Adrenal gland (tissue), 5 donors: ENCODE data around the gene TIRAP.

Experiments
- POLR2A ChIP-seq, 2 donors: fragments of 450-650 bp; IDR thresholded peaks; one replicate each; pipeline ENCODE4 v1.6.1; 2017; ENCODE audit warnings: antibody characterized with exemption in 2 of 2, mild to moderate bottlenecking in 2 of 2, moderate library complexity in 1 of 2
- TF ChIP-seq, protein P1 (sequence below), 6 experiments: fragments of 450-650 bp in 4 of 6; fragments of 200-600 bp in 2 of 6; sonication (generic) in 1 of 6; IDR thresholded peaks; 1 replicate in 5 of 6; 2 replicates in 1 of 6; pipeline versions ENCODE4 v1.5.1 to v1.8.0; 2016 to 2021; ENCODE audit warnings: antibody characterized with exemption in 6 of 6, mild to moderate bottlenecking in 2 of 6, moderate library complexity in 1 of 6
- donor health status: DM: no; HTN: no; CAD: no.

- TF ChIP-seq, protein P1, sequence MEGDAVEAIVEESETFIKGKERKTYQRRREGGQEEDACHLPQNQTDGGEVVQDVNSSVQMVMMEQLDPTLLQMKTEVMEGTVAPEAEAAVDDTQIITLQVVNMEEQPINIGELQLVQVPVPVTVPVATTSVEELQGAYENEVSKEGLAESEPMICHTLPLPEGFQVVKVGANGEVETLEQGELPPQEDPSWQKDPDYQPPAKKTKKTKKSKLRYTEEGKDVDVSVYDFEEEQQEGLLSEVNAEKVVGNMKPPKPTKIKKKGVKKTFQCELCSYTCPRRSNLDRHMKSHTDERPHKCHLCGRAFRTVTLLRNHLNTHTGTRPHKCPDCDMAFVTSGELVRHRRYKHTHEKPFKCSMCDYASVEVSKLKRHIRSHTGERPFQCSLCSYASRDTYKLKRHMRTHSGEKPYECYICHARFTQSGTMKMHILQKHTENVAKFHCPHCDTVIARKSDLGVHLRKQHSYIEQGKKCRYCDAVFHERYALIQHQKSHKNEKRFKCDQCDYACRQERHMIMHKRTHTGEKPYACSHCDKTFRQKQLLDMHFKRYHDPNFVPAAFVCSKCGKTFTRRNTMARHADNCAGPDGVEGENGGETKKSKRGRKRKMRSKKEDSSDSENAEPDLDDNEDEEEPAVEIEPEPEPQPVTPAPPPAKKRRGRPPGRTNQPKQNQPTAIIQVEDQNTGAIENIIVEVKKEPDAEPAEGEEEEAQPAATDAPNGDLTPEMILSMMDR (IDR thresholded peaks at IDR 0.05), result no peak
- no peak for TF ChIP-seq POLR2A (IDR thresholded peaks at IDR 0.05)
Measured at GRCh38 chr11:126254819-126255218, 28.1 kb upstream of the TIRAP start.
